Skeletal muscle satellite cell (primary cell): Measurements from ENCODE around the gene CIT.

ENCODE experiments used
- H3K27me3 ChIP-seq: 2 replicates; pipeline ENCODE4 v1.7.0; 2013; ENCODE audit warnings: low read length; ENCODE audit not compliant: control insufficient read depth, insufficient read depth
- H3K36me3 ChIP-seq: 2 replicates; pipeline ENCODE4 v1.7.0; 2013; ENCODE audit warnings: mild to moderate bottlenecking, control low read depth, low read length; ENCODE audit not compliant: insufficient read depth
- H3K4me1 ChIP-seq: 2 replicates; pipeline ENCODE4 v1.7.0; 2013; ENCODE audit warnings: low read length; ENCODE audit not compliant: control insufficient read depth, insufficient read depth
- H3K4me2 ChIP-seq: 2 replicates; pipeline ENCODE4 v1.7.0; 2013; ENCODE audit warnings: mild to moderate bottlenecking, low read length
- H3K4me3 ChIP-seq: 2 replicates; pipeline ENCODE4 v1.7.0; 2013; ENCODE audit warnings: low read length
- H3K9ac ChIP-seq: 2 replicates; pipeline ENCODE4 v1.7.0; 2013; ENCODE audit warnings: mild to moderate bottlenecking, low read depth, low read length, moderate library complexity
- H3K9me3 ChIP-seq: replicated peaks from 2 replicates; pipeline ENCODE4 v1.7.0; 2013; ENCODE audit warnings: mild to moderate bottlenecking, control low read depth, low read length

Gene CIT

GRCh38 chr12:119803381-119803791 lies 73.7 kb downstream of the CIT start:
- peak overlapping the region; percentile 65 for H3K4me3 ChIP-seq
- H3K27me3 ChIP-seq: no peaks in the 10 kb centered on the region
- H3K9ac ChIP-seq: peak overlapping the region; percentile 32
- peak overlapping the region; percentile 88 for H3K4me2 ChIP-seq
- H3K4me1 ChIP-seq: peaks cover 26% of the 10 kb centered on the region
- no peaks in the 10 kb centered on the region for H3K9me3 ChIP-seq
- H3K36me3 ChIP-seq: no peaks in the 10 kb centered on the region

DNA sequence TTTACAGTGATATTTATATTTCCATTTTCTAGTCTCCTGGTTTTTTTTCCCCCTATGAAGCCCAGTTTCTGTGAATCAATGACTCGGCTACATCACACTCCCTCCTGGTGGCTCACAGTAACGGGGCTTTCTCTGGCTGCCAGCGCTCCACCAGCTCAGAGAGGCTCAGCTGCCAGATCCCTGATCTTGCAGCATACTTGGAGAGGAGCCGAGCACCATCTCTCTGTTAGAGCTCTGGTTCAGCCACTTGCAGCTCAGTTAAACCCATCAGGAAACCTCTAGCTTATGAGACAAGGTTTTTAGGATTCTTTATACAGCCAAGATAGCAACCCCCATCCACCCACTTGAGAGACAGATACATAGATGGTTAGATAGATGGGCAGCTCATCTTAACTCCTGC lies 74.6 kb downstream of the CIT start:
- Histone ChIP-seq H3K27me3 (no peaks in the 10 kb centered on the region), H3K4me2 (no peak overlapping the region), H3K36me3 (no peaks in the 10 kb centered on the region), H3K9ac (no peak overlapping the region), H3K4me3 (no peak overlapping the region), H3K9me3 (no peaks in the 10 kb centered on the region), H3K4me1 (peaks cover 20% of the 10 kb centered on the region)

- H3K27me3 ChIP-seq: no peaks in the 10 kb centered on the region
- no peak overlapping the region for H3K9ac ChIP-seq
- no peaks in the 10 kb centered on the region for H3K4me1 ChIP-seq
- H3K36me3 ChIP-seq: peaks cover 18% of the 10 kb centered on the region
- H3K9me3 ChIP-seq: no peaks in the 10 kb centered on the region
- no peak overlapping the region for H3K4me2 ChIP-seq
- H3K4me3 ChIP-seq: no peak overlapping the region
Observed at GRCh38 chr12:119797090-119797489, 80.0 kb downstream of the CIT start.

DNA sequence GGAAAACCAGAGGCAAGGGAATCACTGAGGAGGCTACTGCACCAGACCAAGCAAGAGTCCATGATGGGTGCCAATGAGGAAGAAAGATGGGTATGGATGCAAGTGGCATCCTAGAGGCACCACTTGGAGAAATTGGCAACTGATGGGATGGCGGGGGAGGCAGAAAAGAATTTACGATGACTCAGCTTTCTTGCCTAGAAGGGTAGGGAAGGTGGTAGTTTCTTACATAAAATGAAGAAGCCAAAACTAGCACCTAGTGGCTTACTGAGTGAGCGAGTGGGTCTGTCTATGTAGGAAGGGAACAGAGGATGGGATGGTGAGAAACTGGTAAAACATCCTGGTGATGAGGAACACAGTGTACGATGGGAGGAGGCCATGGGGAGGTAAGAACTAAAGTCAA lies 80.8 kb downstream of the CIT start:
- H3K4me2 ChIP-seq: no peak overlapping the region
- peaks cover 18% of the 10 kb centered on the region for H3K36me3 ChIP-seq
- H3K9me3 ChIP-seq: no peaks in the 10 kb centered on the region
- H3K4me1 ChIP-seq: no peaks in the 10 kb centered on the region
- no peak overlapping the region for H3K4me3 ChIP-seq
- H3K27me3 ChIP-seq: no peaks in the 10 kb centered on the region
- no peak overlapping the region for H3K9ac ChIP-seq

DNA sequence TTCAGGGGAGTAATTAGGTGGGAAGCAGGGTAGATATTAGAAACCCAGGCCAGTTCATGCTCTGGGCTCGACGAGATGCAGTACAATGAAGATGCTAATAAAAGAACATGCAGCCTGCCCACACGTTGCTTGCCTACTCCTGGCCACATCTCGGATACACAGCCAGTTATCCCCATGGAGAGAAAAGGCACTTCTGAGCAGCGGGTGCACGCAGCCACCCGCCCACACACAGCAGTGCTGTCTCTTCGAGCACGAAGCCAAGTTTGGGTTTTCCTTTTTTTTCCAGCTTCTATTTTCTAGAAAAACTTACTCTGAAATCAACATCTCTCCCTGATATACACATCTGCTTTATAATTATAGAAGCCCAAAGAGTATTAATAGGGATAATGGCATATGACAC lies 85.7 kb downstream of the CIT start:
- H3K4me2 ChIP-seq: no peak overlapping the region
- peaks cover 17% of the 10 kb centered on the region for H3K36me3 ChIP-seq
- H3K9ac ChIP-seq: no peak overlapping the region
- no peaks in the 10 kb centered on the region for H3K27me3 ChIP-seq
- no peak overlapping the region for H3K4me3 ChIP-seq
- H3K4me1 ChIP-seq: no peaks in the 10 kb centered on the region
- no peaks in the 10 kb centered on the region for H3K9me3 ChIP-seq

DNA sequence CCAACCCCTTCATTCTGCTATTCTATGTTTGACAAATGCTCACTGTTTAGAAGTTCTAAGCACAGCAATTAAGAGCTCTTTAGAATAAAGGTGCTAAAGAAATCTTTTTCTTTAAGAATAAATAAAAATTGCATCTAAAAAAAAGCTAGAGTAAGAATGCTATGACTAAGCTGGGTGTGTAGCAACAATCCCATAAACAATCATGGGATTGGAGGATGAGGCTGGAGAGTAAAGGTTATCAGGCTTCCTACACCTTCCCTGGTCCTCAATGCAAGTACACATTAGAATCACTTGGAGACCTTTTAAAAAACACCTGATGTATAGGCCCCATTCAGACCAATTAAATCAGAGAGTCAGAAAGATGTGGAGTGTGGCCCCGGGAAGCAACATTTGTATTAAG lies 88.3 kb downstream of the CIT start:
- no peak overlapping the region for H3K4me3 ChIP-seq
- no peak overlapping the region for H3K4me2 ChIP-seq

DNA sequence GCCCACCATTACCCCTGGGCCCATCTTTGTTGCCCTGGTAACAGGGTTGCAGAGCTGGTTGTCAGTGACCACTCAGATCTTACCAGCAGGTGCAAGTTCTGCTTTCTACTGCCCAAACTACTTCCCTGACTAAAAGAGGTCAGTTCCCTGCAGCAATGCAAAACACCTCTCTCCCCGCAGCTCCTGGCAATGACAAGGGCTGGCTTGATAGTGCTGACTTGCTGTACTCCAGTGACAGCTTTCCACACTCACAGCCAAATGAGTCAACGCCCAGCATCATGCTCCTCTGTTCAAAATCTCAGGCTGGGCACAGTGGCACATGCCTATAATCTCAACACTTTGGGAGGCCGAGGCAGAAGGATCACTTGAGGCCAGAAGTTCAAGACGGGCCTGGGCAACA lies 90.6 kb downstream of the CIT start:
- Histone ChIP-seq H3K4me3 (no peak overlapping the region), H3K4me1 (no peaks in the 10 kb centered on the region), H3K9me3 (no peaks in the 10 kb centered on the region), H3K36me3 (peaks cover 21% of the 10 kb centered on the region), H3K9ac (no peak overlapping the region), H3K4me2 (no peak overlapping the region), H3K27me3 (no peaks in the 10 kb centered on the region)

More for the DNA sequence above, 88.3 kb downstream of the CIT start:
- H3K9ac ChIP-seq: no peak overlapping the region
- H3K4me1 ChIP-seq: no peaks in the 10 kb centered on the region
- H3K9me3 ChIP-seq: no peaks in the 10 kb centered on the region
- no peaks in the 10 kb centered on the region for H3K27me3 ChIP-seq
- H3K36me3 ChIP-seq: peaks cover 14% of the 10 kb centered on the region

GRCh38 chr12:119784673-119785072 lies 92.4 kb downstream of the CIT start:
- H3K4me3 ChIP-seq: no peak overlapping the region
- H3K36me3 ChIP-seq: peaks cover 22% of the 10 kb centered on the region
- H3K27me3 ChIP-seq: no peaks in the 10 kb centered on the region
- H3K9me3 ChIP-seq: no peaks in the 10 kb centered on the region
- H3K4me2 ChIP-seq: no peak overlapping the region
- H3K4me1 ChIP-seq: no peaks in the 10 kb centered on the region
- H3K9ac ChIP-seq: no peak overlapping the region

DNA sequence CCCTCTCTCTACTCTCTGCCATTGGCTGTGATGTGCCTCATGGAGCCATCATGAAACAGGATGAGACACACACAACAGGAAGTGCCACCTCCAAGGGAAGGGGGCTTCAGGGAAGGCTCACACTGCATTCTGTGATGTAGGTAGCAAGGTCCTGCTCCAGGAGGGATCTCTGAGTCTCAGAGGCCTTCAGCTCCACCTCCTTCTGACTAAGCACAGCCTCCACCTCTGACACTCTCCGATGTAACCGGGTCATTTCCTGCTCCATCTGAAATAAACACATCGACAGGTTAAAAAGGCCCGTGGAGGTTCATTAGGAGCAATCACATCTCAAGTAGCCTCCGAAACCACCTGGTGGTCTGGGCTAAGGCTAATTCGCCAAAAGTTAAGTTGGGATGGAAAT lies 93.3 kb downstream of the CIT start:
- H3K36me3 ChIP-seq: peaks cover 24% of the 10 kb centered on the region
- H3K9me3 ChIP-seq: no peaks in the 10 kb centered on the region
- H3K4me3 ChIP-seq: no peak overlapping the region
- H3K4me1 ChIP-seq: no peaks in the 10 kb centered on the region
- no peaks in the 10 kb centered on the region for H3K27me3 ChIP-seq
- no peak overlapping the region for H3K9ac ChIP-seq
- no peak overlapping the region for H3K4me2 ChIP-seq

GRCh38 chr12:119781804-119782203 lies 95.3 kb downstream of the CIT start:
- Histone ChIP-seq H3K4me3 (no peak overlapping the region), H3K27me3 (no peaks in the 10 kb centered on the region), H3K4me1 (no peaks in the 10 kb centered on the region), H3K4me2 (no peak overlapping the region), H3K9me3 (no peaks in the 10 kb centered on the region), H3K36me3 (peaks cover 24% of the 10 kb centered on the region), H3K9ac (no peak overlapping the region)

GRCh38 chr12:119780786-119781434 lies 96.2 kb downstream of the CIT start:
- Histone ChIP-seq H3K27me3 (no peaks in the 10 kb centered on the region), H3K36me3 (peaks cover 20% of the 10 kb centered on the region), H3K4me3 (no peak overlapping the region), H3K4me1 (no peaks in the 10 kb centered on the region), H3K4me2 (peak overlapping the region; percentile 63), H3K9me3 (no peaks in the 10 kb centered on the region), H3K9ac (no peak overlapping the region)

GRCh38 chr12:119775246-119775895 lies 101.7 kb downstream of the CIT start:
- no peak overlapping the region for H3K4me3 ChIP-seq
- no peak overlapping the region for H3K9ac ChIP-seq
- H3K4me2 ChIP-seq: no peak overlapping the region
- peaks cover 3% of the 10 kb centered on the region for H3K4me1 ChIP-seq
- H3K36me3 ChIP-seq: peaks cover 24% of the 10 kb centered on the region
- no peaks in the 10 kb centered on the region for H3K27me3 ChIP-seq
- H3K9me3 ChIP-seq: no peaks in the 10 kb centered on the region
